Subcutaneous adipose tissue (tissue), 4 donors: ENCODE measurements around the gene MPHOSPH10. TPM values are rescaled to one million over a fixed set of nuclear protein-coding genes. Genes with fewer than 3 reads are reported as not detected.

Source experiments
- CTCF ChIP-seq: fragments of 450-650 bp; IDR thresholded peaks from one replicate; pipeline ENCODE4 v1.5.1; 2016; ENCODE audit warnings: low read depth, mild to moderate bottlenecking, control low read depth, antibody characterized with exemption, moderate library complexity
- total RNA-seq, 4 donors: library from RNA; depleted of rRNA; stranded (reverse); fragments of >200 nt; gene quantifications; one replicate each; pipeline ENCODE4 v1.1.0, GENCODE V29; 2016

The MPHOSPH10 gene
- total RNA-seq, 4 donors from 2014 or later: 16.1 to 31.6 (median 23.5) TPM

GRCh38 chr2:71126957-71127356, 3.5 kb upstream of the MPHOSPH10 start:
- no peak for TF ChIP-seq CTCF

- TF ChIP-seq CTCF: no peak
Measured at GRCh38 chr2:71129114-71129901, 1.1 kb upstream of the MPHOSPH10 start.

DNA sequence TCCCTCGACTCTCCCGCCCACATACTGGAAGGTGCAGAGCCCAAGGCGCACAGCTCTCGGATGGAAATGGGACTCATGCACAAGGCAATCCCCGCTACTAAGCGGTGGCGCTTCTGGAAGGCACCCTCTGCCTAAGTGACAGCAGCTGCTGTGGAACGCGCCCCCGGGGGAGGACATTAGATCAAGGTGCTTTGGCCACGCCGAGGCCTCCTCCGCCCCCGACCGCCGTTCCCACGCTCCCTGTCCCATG, 607 bp upstream of the MPHOSPH10 start:
- TF ChIP-seq CTCF: no peak

DNA sequence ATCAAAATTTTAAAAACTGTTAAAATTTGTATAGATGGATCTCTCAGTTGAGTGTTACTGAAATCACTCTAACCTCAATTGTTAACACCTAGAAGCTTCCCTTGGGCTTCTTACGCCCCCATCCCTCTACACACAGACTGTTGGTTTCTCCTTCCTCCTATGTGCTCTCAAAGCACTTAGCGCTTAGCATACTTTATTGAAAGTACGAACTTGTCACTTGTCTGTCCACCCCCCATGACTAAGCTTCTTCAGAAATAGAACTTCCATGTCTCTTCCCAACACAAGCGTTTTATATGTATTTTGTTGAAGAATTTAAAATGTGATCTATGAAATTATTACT, 441 bp downstream of the MPHOSPH10 start:
- TF ChIP-seq CTCF: no peak

GRCh38 chr2:71133603-71134002, 3.2 kb downstream of the MPHOSPH10 start:
- no peak for TF ChIP-seq CTCF

GRCh38 chr2:71136174-71136573, 5.7 kb downstream of the MPHOSPH10 start:
- TF ChIP-seq CTCF: no peak

DNA sequence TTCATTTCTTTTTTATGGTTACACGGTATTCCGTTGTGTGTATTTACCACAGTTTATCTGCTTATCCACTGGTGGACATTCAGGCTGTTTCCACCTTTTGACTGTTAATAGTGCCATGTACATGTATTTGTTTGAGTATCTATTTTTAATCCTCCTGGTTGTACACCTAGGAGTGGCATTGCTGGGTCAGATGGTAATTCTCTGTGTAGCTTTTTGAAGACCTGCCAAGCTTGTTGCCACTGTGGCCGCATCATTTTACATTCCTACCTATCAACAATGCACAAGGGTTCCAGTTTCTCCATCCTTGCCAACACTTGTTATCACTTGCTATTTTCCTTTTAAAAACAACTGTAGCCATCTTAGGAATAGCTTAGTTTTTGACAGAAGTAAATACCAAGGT, 13.3 kb downstream of the MPHOSPH10 start:
- no peak for TF ChIP-seq CTCF
